ENCODE measurements around the gene RGS10.

GRCh38 chr10:119500821-119501220, 41.7 kb downstream of the RGS10 start:
- TF ChIP-seq CEBPZ (IDR thresholded peaks at IDR 0.05; ENCODE audit: low read depth, low read length) = no peak
- TF ChIP-seq POLR2AphosphoS2 (IDR thresholded peaks at IDR 0.05; ENCODE audit: low read depth, low read length) = no peak
